Naive B cell (primary cell): Measurements from ENCODE around the gene LMAN2. TPM values are rescaled to one million over a fixed set of nuclear protein-coding genes. Genes with fewer than 3 reads are reported as not detected.

ENCODE experiments used
- ATAC-seq, 2 donors: fragments of 150-1000 bp; cut with Tn5 transposase; 2 replicates each; pipeline ENCODE4 v1.10.0; 2021; ENCODE audit warnings: low read depth in 2 of 2, mild to moderate bottlenecking in 2 of 2, moderate library complexity in 2 of 2
- DNase-seq: peaks from one replicate; pipeline ENCODE4 v3.0.0; 2022
- H3K27ac Mint-ChIP-seq, 6 donors: one replicate each; pipeline ENCODE4 v1.8.0; 2020 to 2022; ENCODE audit warnings: mild to moderate bottlenecking in 6 of 6, mixed read lengths in 6 of 6, moderate library complexity in 5 of 6, inconsistent platforms in 2 of 6
- H3K27me3 Mint-ChIP-seq, 3 donors: one replicate each; pipeline ENCODE4 v1.8.0; 2021 to 2022; ENCODE audit warnings: mixed read lengths in 3 of 3, mild to moderate bottlenecking in 1 of 3
- H3K36me3 Mint-ChIP-seq, 2 donors: one replicate each; pipeline ENCODE4 v1.8.0; 2020 to 2022; ENCODE audit warnings: mixed read lengths in 2 of 2, inconsistent platforms in 1 of 2, mild to moderate bottlenecking in 1 of 2
- H3K4me1 Mint-ChIP-seq, 3 donors: one replicate each; pipeline ENCODE4 v1.8.0; 2020 to 2022; ENCODE audit warnings: mixed read lengths in 3 of 3, inconsistent platforms in 1 of 3, mild to moderate bottlenecking in 1 of 3, moderate library complexity in 1 of 3
- H3K4me3 Mint-ChIP-seq, 8 donors: one replicate each; pipeline ENCODE4 v1.8.0; 2020 to 2022; ENCODE audit warnings: mild to moderate bottlenecking in 8 of 8, mixed read lengths in 8 of 8, moderate library complexity in 8 of 8, inconsistent platforms in 2 of 8
- H3K9me3 Mint-ChIP-seq, 7 donors: one replicate each; pipeline ENCODE4 v1.8.0; 2020 to 2022; ENCODE audit warnings: mixed read lengths in 7 of 7, mild to moderate bottlenecking in 5 of 7, inconsistent platforms in 2 of 7, moderate library complexity in 1 of 7
- polyA plus RNA-seq, 6 donors: library from polyadenylated mRNA; unstranded; fragments of 300-500 nt; fragmentation: Illumina TruSeq; gene quantifications; one replicate each; pipeline ENCODE4 v1.2.3, GENCODE V29; 2021; ENCODE audit warnings: low read depth in 6 of 6

LMAN2 gene
- polyA plus RNA-seq, 6 donors from 2014 or later, result 182 to 243 (median 191) TPM

DNA sequence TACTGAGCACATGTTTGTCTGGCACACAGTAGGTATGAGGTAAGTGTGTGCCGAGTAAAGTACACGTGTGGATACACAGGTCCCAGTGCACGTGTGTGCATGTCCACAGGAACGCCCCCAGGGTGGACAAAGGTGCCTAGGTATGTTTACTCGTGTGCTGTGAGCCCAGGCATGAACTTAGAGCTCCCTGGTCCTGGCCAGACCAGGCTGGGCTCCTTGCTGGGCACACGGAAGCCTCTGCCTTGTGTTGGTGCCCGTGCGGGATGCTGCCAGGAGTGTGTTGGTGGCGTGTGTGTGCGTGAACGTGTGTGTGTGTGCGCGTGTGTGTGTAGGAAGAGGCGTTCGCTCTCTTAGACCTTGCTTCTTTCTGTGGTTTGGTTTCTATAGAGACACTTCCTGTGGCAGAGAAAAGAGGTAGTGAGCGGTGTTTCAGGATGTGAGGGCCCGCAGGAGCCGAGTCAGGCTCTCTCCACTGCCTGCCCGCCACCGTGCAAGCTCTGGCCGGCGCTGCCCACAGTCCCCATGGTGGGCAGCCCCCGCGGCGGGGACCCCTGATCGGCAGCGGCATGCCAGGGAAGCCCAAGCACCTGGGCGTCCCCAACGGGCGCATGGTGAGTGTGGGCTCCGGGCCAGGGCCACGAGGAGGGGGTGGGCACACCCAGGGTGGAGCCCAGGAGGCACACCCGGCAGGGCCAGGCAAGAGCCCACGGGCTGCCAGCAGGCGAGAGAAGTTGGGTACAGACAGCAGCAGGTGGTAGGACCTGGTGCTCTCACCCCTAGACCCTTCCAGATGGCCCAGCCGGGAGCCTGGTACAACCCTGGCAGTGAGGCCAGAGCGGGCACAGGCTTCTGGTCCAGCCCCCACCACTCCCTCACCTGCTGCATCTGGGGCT is 6.2 kb upstream of the LMAN2 start, which contains the start of gene RGS14:
Gene RGS14, plus strand, starts transcription at position 466 of the 893 bp plus-strand sequence. Its CDS starts 101 bp downstream, at position 567.
- Mint-ChIP-seq H3K27me3 (no peaks in the 10 kb centered on the region), H3K4me3 (peak within 1 kb of the TSS; percentile 77 to 96 (median 90)), H3K36me3 (peaks cover 0 to 6% of the 10 kb centered on the region in 2 donors), H3K4me1 (peaks cover 64 to 74% (median 66%) of the 10 kb centered on the region in 3 donors), H3K27ac (peak within 1 kb of the TSS; percentile 88 to 99 (median 96)), H3K9me3 (peaks cover 0 to 4% (median 0%) of the 10 kb centered on the region in 7 donors)
- ATAC-seq (peak; percentile 93 to 95), DNase-seq (peak; percentile 91)

DNA sequence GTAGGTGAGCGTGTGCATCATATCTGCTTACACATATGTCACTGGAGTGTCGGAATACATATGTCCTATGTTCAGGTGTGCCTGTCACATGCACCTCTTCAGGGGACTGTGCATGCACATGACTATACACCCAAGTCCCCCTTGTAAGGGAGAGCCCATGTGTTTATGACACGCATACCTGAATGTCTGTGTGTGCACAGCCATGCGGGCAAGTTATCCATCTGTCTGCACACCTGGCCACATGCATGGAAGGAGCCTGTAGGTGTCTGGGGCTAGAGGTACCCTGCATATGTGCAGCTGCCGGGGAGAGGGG is 5.6 kb upstream of the LMAN2 start:
- DNase-seq (no peak), ATAC-seq (peak; percentile 1 to 13)
- Mint-ChIP-seq H3K4me3 (peak overlapping the region; percentile 77 to 96 (median 90)), H3K27me3 (no peaks in the 10 kb centered on the region), H3K27ac (peak overlapping the region; percentile 88 to 99 (median 96)), H3K9me3 (peaks cover 0 to 4% (median 0%) of the 10 kb centered on the region in 7 donors), H3K4me1 (peaks cover 60 to 74% (median 60%) of the 10 kb centered on the region in 3 donors), H3K36me3 (peaks cover 0 to 6% of the 10 kb centered on the region in 2 donors)

DNA sequence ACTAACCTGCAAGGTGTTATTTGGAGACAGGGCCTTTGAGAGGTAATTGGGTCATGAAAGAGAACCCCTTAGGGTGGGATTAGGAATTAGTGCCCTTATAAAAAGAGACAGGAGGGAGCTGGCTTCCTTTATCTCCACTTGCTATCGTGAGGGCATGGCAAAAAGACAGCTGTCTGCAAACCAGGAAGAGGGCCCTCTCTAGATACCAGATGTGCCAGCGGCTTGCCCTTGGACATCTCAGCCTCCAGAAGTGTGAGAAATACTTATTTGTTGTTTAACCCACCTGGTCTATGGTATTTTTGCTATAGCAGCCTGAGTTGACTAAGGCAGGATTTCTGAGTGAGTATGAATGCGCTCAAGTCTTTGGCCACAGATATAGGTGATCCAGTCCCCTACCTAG is 5.3 kb upstream of the LMAN2 start:
- no peak for ATAC-seq
- peaks cover 56 to 74% (median 60%) of the 10 kb centered on the region in 3 donors for H3K4me1 Mint-ChIP-seq
- H3K9me3 Mint-ChIP-seq, result peaks cover 0 to 4% (median 0%) of the 10 kb centered on the region in 7 donors

DNA sequence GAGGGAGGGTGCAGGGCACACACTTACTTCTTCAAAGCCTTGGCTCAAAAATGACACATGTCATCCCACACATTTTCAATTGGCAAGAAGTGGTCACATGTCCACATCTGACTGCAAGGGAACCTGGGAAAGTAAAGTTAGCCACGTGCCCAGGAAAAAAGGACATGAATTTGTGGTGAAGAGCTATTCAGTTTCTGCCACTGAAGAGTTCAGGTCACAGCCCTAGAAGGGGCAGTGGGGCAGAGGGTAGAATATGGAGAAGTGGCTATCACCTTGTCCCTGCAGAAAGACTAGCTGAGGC is 4.3 kb upstream of the LMAN2 start:
- Mint-ChIP-seq H3K4me1 (peaks cover 56 to 69% (median 56%) of the 10 kb centered on the region in 3 donors), H3K27ac (peak overlapping the region in 4 of 6 donors; percentile 82 to 97 (median 91)), H3K36me3 (peaks cover 0 to 6% of the 10 kb centered on the region in 2 donors), H3K9me3 (peaks cover 0 to 4% (median 0%) of the 10 kb centered on the region in 7 donors), H3K4me3 (peak overlapping the region in 4 of 8 donors; percentile 12 to 89 (median 46)), H3K27me3 (no peaks in the 10 kb centered on the region)
- ATAC-seq (no peak), DNase-seq (no peak)

More for the DNA sequence above, 5.3 kb upstream of the LMAN2 start:
- DNase-seq, result no peak
- Mint-ChIP-seq H3K36me3 (peaks cover 0 to 6% of the 10 kb centered on the region in 2 donors), H3K27me3 (no peaks in the 10 kb centered on the region), H3K4me3 (peak overlapping the region; percentile 59 to 96 (median 88)), H3K27ac (peak overlapping the region; percentile 88 to 99 (median 96))

DNA sequence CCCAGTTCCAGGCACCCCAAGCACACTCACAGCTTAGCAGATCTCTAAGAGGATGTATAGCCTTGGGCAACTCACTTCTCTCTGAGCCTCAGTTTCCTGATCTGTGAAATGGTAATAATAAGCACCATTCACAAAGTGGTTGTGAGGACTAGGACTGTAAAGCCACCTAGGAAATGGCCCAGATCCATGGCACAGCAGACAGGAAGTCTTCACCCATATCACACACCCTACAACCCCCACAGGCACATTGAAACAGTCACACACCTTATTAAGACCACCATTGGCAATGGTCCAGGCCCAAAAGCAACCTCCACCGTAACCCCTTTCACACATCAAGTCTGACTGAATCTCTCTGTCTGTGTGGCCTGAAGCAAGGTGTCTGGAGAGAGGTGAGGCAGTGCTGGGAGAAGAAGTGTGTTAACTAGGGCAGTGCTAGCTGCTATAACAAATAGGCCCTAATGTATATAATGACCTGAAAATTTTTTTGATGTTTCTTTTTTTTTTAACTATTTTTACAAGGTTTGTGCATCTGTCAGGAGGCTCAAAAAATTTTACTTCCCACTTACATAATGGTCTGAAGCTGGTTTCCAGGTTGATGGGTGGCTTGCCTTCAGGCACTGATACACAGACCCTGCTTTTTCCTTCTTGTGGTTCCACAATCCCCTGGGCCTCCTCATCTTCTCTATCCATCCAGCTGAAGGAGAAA is 3.8 kb upstream of the LMAN2 start:
- ATAC-seq (no peak), DNase-seq (no peak)
- peak overlapping the region in 3 of 6 donors; percentile 15 to 88 (median 53) for H3K27ac Mint-ChIP-seq
- peaks cover 0 to 6% of the 10 kb centered on the region in 2 donors for H3K36me3 Mint-ChIP-seq
- peak overlapping the region in 3 of 8 donors; percentile 30 to 76 (median 56) for H3K4me3 Mint-ChIP-seq
- H3K4me1 Mint-ChIP-seq, result peaks cover 60 to 69% (median 61%) of the 10 kb centered on the region in 3 donors
- H3K27me3 Mint-ChIP-seq, result no peaks in the 10 kb centered on the region
- peaks cover 0 to 4% (median 0%) of the 10 kb centered on the region in 7 donors for H3K9me3 Mint-ChIP-seq

DNA sequence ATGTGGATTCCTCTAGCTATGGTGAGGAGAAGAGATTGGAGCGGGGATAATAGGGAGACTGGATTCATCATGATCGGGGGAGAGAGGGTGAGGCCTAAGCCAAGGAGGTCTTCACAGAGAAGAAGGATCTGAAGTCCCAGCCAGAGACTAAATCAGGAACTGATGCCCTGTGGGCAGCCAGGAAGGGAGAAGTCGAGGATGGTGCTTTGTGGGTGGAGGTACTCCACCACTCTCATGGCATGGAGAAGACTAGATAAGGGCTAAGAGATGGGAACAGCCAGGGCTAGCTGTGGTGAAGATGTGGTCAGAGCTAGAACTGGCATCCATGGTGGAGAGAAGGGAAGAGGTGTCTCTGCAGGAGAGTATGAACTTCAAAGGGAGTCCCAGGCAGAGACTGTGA is 3.2 kb upstream of the LMAN2 start:
- peak overlapping the region in 2 of 6 donors; percentile 30 to 57 for H3K27ac Mint-ChIP-seq
- peak overlapping the region in 3 of 8 donors; percentile 13 to 76 (median 38) for H3K4me3 Mint-ChIP-seq
- ATAC-seq (no peak), DNase-seq (no peak)
- H3K9me3 Mint-ChIP-seq, result peaks cover 0 to 4% (median 0%) of the 10 kb centered on the region in 7 donors
- H3K27me3 Mint-ChIP-seq, result no peaks in the 10 kb centered on the region
- peaks cover 0 to 6% of the 10 kb centered on the region in 2 donors for H3K36me3 Mint-ChIP-seq
- peaks cover 60 to 69% (median 61%) of the 10 kb centered on the region in 3 donors for H3K4me1 Mint-ChIP-seq

DNA sequence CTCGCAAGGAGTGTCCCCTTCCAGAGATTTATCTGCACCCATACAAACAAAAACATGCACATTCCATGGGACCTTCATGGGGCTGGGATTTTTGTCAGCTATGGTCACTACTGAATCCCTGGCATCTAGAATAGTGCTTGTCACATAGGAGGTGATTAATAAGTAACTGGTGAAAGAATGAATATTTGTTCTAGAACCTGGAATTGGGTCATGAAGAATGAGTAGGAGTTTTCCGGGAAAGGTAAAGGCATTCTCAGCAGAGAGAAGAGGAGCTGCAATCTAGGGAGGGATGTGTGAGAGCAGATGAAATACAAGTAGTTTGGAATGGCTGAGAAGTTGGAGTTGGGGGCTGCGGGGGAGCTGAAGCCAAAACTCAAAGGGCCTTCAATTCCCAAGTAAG is 2.8 kb upstream of the LMAN2 start:
- no peak for DNase-seq
- H3K36me3 Mint-ChIP-seq, result peaks cover 0 to 10% of the 10 kb centered on the region in 2 donors
- H3K4me3 Mint-ChIP-seq, result peak overlapping the region in 2 of 8 donors; percentile 21 to 76
- ATAC-seq, result no peak
- H3K27ac Mint-ChIP-seq, result peak overlapping the region in 1 of 6 donors; percentile 36
- H3K4me1 Mint-ChIP-seq, result peaks cover 60 to 69% (median 61%) of the 10 kb centered on the region in 3 donors
- peaks cover 0 to 4% (median 0%) of the 10 kb centered on the region in 7 donors for H3K9me3 Mint-ChIP-seq
- no peaks in the 10 kb centered on the region for H3K27me3 Mint-ChIP-seq

DNA sequence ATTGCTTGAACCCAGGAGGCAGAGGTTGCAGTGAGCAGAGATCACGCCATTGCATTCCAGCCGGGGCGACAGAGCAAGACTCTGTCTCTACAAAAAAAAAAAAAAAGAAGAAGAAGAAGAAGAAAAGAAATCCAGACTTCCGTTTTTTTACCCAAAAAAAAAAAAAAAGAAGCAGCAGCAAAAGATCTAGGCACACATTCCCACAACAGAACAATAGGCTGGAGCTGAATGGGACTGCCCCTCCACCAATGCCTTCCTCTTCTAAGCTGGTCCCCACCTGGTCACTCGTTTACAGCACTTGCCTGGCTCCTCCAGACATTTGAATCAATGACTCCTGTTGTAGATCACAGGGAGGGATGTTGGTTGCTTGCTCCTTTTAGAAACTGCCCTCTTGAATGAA is 1.6 kb upstream of the LMAN2 start:
- peak overlapping the region in 1 of 6 donors; percentile 61 for H3K27ac Mint-ChIP-seq
- DNase-seq, result no peak
- peaks cover 0 to 4% (median 0%) of the 10 kb centered on the region in 7 donors for H3K9me3 Mint-ChIP-seq
- H3K4me1 Mint-ChIP-seq, result peaks cover 54 to 63% (median 56%) of the 10 kb centered on the region in 3 donors
- ATAC-seq, result no peak
- H3K36me3 Mint-ChIP-seq, result peaks cover 0 to 11% of the 10 kb centered on the region in 2 donors
- no peaks in the 10 kb centered on the region for H3K27me3 Mint-ChIP-seq
- H3K4me3 Mint-ChIP-seq, result peak overlapping the region in 6 of 8 donors; percentile 22 to 65 (median 54)

DNA sequence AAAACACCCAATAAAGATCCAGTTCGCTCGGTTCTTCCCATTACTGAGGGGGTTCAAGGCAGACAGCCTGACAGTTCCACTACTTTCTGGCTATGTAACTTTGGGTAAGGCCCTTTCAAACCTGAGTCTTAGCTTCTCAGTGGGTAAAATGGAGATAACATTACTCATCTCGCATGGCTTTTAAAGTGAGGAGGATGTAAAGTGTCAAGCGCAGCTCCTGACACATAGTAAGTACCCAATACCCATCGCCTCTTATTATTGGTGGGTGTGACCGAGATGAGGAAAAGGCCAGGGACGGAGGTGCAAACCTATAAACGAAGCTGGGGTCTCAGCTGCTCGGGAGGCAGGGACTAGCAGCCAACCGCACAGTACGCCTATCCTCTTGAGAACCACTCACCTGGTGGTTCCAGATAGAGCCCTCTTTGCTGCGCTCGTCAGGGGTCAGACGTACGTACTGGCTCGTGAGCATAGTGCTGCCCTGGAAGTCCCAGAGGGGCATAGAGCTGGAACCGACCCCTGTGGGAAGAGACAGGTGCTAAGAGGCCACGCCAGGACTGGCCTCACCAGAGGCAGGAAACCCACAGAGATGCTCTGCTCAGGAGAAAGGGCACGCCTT is 584 bp downstream of the LMAN2 start:
- H3K27ac Mint-ChIP-seq, result peak overlapping the region; percentile 98 to 99 (median 98)

DNA sequence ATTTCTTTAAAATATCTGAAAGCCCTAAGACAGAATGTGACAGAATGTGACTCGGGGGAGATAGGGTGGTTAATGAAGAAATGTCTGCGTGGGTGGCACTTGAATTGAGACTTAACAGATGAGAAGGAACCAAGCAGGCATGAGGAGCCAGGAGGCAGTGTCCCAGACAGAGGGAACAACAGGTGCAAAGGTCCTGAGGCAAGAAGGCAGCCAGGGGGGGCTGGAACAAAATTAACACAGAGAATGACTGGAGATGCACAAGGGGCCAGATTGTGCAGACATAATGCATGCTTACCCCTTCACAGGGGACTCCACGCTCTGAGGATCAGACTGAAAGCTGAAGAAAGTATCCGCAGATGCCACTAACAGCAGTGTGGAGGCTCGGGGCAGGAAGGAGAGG is 1.7 kb downstream of the LMAN2 start:
- H3K4me3 Mint-ChIP-seq, result peak overlapping the region; percentile 55 to 99 (median 93)
- peak overlapping the region in 4 of 6 donors; percentile 35 to 98 (median 78) for H3K27ac Mint-ChIP-seq
- peaks cover 4 to 11% of the 10 kb centered on the region in 2 donors for H3K36me3 Mint-ChIP-seq
- no peaks in the 10 kb centered on the region for H3K27me3 Mint-ChIP-seq
- ATAC-seq, result no peak
- peaks cover 29 to 59% (median 43%) of the 10 kb centered on the region in 3 donors for H3K4me1 Mint-ChIP-seq
- DNase-seq, result no peak
- peaks cover 0 to 3% (median 0%) of the 10 kb centered on the region in 7 donors for H3K9me3 Mint-ChIP-seq

More for the DNA sequence above, 584 bp downstream of the LMAN2 start:
- DNase-seq, result no peak
- Mint-ChIP-seq H3K9me3 (peaks cover 0 to 4% (median 0%) of the 10 kb centered on the region in 7 donors), H3K36me3 (peaks cover 4 to 11% of the 10 kb centered on the region in 2 donors), H3K27me3 (no peaks in the 10 kb centered on the region), H3K4me1 (peaks cover 37 to 60% (median 46%) of the 10 kb centered on the region in 3 donors), H3K4me3 (peak overlapping the region; percentile 92 to 100 (median 98))
- no peak for ATAC-seq

DNA sequence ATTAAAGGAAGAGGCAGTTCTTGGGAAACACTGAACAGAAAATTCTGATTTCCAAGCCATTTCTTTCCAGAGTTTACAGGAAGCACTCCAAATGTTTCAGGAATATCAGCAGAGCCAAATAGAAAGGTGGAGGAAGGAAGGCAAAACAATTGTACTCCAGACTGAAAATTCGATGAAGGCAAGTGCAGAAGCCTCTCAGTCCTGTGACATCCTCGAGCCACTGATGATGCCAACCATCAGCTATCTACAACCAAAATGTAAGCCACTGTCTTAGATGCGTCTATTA is 2.2 kb downstream of the LMAN2 start:
- H3K4me1 Mint-ChIP-seq, result peaks cover 24 to 59% (median 43%) of the 10 kb centered on the region in 3 donors

DNA sequence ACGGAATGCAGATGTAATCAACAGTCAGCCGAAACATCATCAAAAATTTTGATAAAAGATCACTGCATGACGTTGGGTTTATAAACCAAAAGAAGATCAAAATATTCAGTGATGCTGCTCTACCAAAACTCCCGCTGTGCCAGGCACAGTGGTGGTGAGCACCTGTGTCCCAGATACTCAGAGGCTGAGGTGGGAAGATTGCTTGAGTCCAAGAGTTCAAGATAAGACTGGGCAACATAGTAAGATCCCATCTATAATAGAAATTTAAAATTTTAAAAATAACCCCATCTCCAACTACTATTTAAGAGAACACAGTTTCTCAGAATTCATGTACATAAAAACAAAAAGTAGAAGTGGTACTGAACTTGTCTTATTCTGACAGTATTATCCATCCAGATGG is 3.8 kb downstream of the LMAN2 start:
- no peak for ATAC-seq
- peaks cover 4 to 11% of the 10 kb centered on the region in 2 donors for H3K36me3 Mint-ChIP-seq

More for the DNA sequence above, 2.2 kb downstream of the LMAN2 start:
- no peak for DNase-seq
- Mint-ChIP-seq H3K27ac (peak overlapping the region in 2 of 6 donors; percentile 85 to 98), H3K9me3 (no peaks in the 10 kb centered on the region), H3K4me3 (peak overlapping the region; percentile 55 to 99 (median 93)), H3K27me3 (no peaks in the 10 kb centered on the region), H3K36me3 (peaks cover 4 to 11% of the 10 kb centered on the region in 2 donors)
- no peak for ATAC-seq

DNA sequence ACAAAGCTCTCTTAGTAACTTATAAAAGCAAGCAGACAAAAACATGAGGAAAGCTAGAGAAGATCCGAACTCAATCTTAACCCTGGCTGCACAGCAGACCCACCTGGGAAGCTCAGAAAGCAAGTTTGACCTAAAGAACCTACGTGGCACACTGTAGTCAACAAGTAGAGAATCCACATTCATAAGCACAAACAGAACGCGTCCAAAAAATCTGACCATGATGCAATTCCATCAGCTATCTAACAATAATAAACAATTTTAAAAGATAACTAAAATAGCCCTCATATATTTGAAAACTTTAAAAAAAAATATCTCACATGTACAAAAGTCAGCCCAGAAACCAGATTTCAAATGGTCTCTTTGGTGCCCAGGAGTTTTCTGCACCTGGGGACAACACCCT is 4.6 kb downstream of the LMAN2 start:
- no peaks in the 10 kb centered on the region for H3K9me3 Mint-ChIP-seq
- H3K4me3 Mint-ChIP-seq, result peak overlapping the region in 2 of 8 donors; percentile 18 to 33
- no peak for ATAC-seq
- H3K36me3 Mint-ChIP-seq, result peaks cover 4 to 11% of the 10 kb centered on the region in 2 donors
- H3K27ac Mint-ChIP-seq, result peak overlapping the region in 1 of 6 donors; percentile 52
- no peaks in the 10 kb centered on the region for H3K27me3 Mint-ChIP-seq
- H3K4me1 Mint-ChIP-seq, result peaks cover 26 to 43% (median 41%) of the 10 kb centered on the region in 3 donors
- no peak for DNase-seq

More for the DNA sequence above, 3.8 kb downstream of the LMAN2 start:
- Mint-ChIP-seq H3K27ac (no peak overlapping the region), H3K9me3 (no peaks in the 10 kb centered on the region), H3K4me3 (peak overlapping the region in 1 of 8 donors; percentile 33), H3K27me3 (no peaks in the 10 kb centered on the region), H3K4me1 (peaks cover 26 to 52% (median 46%) of the 10 kb centered on the region in 3 donors)
- DNase-seq, result no peak
